GM21367 (cell line): ENCODE results near the gene PTGDS.

Source experiments
- ATAC-seq: cut with Tn5 transposase; IDR thresholded peaks from one replicate; pipeline ENCODE4 v1.9.1; 2021; ENCODE audit not compliant: unreplicated experiment

Gene PTGDS

GRCh38 chr9:137007108-137007815, 30.0 kb downstream of the PTGDS start:
- no peak for ATAC-seq

- ATAC-seq, result no peak
Observed at GRCh38 chr9:137007816-137008270, 30.5 kb downstream of the PTGDS start.

GRCh38 chr9:137008312-137008711, 31.0 kb downstream of the PTGDS start:
- ATAC-seq, result no peak

- no peak for ATAC-seq
Observed at GRCh38 chr9:137009217-137009616, 31.9 kb downstream of the PTGDS start.

- no peak for ATAC-seq
Observed at GRCh38 chr9:137009938-137010732, 32.8 kb downstream of the PTGDS start.

- ATAC-seq, result no peak
Observed at GRCh38 chr9:137011156-137011555, 33.9 kb downstream of the PTGDS start.

- ATAC-seq, result no peak
Observed at GRCh38 chr9:137011907-137012675, 34.8 kb downstream of the PTGDS start.

- no peak for ATAC-seq
Observed at GRCh38 chr9:137012694-137013570, 35.6 kb downstream of the PTGDS start.

GRCh38 chr9:137013571-137013940, 36.3 kb downstream of the PTGDS start:
- no peak for ATAC-seq

- ATAC-seq, result no peak
Observed at GRCh38 chr9:137014166-137014565, 36.9 kb downstream of the PTGDS start.

DNA sequence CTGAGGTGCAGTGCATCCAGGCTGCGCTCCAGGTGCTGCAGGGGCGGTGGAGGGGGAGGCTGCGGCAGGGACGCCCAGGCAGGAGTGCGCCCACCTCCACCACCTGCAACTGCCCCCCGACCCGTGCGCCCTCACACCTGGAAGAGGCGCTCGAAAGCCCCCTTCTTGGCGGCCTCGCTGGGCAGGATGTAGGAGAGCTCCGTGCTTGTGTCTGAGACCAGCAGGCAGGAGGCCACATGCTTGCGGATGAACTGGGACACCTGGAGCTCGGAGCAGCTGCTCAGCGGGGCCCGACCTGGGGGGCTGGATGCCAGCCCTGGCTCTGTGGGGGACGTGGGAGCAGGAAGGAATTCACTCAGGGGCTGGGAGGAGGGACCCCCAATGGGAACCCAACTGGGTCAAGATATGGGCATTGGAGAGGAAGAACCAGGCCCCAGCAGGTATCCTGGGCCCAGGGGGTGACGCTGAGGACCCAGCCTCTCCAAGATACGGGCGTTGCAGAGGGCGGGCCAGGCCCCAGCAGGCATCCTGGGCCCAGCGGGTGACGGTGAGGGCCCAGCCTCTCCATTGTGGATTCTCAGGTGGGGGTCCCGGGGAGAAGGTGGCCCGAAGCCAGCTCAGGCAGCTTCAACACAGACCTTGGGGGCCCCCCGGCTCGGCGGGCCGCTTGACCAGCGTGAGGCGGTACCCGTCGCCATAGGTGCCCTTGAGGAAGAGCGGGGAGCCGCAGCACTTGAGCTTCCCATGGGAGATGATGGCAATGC, 37.7 kb downstream of the PTGDS start:
- no peak for ATAC-seq

DNA sequence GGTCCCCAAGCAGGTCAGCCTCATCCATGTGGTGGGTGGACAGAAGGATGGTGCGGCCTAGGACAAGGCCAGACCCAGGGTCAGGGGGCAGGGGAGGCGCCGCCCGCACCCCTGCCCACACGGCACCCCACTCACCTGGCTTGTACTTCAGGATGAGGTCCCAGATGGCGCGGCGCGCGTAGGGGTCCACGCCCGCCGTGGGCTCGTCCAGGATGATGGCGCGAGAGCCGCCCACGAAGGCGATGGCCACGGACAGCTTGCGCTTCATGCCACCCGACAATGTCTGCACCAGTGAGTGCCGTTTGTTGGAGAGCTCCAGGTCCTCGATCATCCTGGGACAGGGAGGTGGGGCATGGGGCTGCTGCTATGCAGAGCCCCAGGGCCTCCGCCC, 38.2 kb downstream of the PTGDS start:
- ATAC-seq, result no peak

GRCh38 chr9:137015976-137016375, 38.7 kb downstream of the PTGDS start:
- no peak for ATAC-seq

DNA sequence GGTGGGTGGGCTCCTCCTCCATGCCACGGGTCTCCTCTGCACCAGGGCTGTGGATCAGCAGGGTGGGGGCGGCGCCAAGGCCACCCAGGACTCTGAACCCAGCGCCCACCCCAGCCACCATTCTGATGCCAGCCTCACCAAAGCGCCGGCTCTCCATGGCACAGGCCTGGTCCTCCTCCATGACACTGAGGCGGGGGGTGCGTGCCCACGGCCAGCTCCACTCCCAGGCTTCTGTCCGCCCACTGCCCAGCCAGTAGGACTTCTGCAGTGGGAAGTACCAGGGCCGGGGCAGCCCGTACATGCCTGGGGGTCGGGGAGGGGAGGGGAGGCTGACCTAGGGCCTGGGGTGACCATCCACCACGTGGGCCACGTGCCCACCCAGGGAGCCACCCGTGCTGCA, 39.1 kb downstream of the PTGDS start:
- no peak for ATAC-seq

DNA sequence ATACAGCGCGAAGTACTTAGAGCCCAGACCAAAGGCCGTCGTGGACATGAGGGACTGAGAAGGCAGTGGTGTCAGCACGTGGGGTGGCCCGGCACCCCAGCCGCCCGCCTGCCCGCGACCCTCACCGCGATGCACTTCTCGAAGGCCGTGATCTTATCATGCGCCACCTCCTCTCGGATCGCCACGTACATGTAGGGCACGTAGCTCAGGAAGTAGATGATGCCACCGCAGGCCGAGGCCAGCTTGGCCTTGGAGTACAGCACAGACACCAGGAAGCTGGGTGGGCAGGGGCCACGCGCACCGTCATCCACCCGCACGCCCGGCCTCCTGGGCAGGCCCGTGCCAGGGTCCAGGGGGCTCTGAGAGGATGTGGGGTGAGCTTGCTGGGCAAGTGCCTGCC, 39.8 kb downstream of the PTGDS start:
- ATAC-seq, result no peak

DNA sequence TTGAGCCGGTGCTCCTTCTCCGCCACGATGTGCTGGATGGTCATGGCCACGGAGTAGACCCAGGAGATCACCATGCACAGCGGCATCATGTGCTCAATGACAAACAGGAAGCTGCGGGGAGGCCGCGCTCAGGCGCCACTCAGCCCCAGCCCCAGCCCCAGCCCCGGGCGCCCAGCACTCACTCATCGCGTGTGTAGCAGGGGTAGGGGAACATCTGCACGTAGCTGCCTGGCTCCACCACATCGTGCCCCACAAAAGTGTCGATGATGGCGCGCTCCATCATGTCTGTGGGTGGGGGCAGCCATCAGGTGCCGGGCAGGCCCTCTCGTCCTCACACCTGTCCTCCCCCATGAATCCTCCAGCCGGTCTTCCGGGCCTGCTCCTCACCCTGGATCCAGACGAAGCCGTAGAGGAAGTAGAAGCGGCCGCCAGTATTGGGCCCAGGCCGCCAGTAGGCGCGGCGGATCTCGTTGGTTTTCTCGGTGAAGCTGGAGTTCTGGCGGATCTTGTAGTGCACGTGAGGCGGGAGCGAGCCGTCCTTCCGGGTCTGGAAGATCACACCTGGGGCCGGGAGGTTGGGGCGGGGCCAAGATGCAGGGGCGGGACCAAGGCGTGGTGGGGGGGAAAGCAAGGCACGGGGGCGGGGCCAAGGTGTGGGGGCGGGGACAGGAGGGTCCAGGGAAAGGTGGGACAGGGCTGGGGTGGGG, 40.6 kb downstream of the PTGDS start:
- no peak for ATAC-seq

- no peak for ATAC-seq
Observed at GRCh38 chr9:137018761-137019559, 41.7 kb downstream of the PTGDS start.

DNA sequence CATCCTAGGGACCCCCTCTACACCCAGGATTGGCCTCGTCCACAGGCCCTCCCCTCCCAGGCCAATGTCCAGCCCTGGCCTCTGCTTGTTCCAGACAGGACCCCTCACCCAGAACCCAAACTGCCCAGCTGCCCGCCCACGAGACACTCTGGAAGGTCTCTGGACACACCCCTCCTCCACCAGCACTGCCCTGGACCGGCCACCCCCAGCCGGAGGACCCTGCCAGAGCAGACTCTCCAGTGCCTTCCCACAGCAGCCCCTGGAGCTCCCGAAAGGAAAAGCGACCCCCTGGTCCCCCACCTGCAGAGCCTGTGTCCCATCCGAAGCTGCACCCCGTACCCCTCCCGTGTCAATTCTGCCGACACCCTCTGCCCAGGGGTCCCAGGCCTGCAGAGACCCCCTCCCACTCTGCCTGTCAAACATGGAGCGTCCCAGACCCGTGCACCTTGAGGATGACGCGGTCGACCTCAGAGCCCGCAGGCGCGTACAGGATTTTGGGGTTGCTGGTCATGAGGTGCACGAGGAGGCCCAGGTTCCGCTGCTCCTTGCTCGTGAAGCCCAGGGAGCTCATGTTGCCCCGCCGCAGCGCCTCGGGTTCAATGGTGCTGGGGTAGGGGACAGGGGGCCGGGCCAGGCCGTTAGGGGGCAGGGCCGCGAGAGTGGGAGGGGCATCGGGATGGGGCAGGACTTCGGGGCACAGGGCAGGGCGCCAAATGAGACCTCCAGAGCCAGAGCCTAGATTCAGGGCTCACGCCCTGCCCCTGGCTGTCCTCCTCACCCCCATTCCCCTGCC, 42.8 kb downstream of the PTGDS start:
- no peak for ATAC-seq
